Head of caudate nucleus (tissue), 42 donors: ENCODE measurements around the gene HEMGN.

Experiments used
- DNase-seq, 42 donors: peaks; one replicate each; pipeline versions ENCODE4 v3.0.0 to v3.0.0-alpha.2; 2020 to 2021; ENCODE audit warnings: mixed read lengths in 7 of 42
- intact Hi-C: fragments of 100-400 bp; cut with DNase I; formaldehyde crosslinking; loops from one replicate; pipeline ENCODE4 v1.15.0; 2022

The HEMGN gene

GRCh38 chr9:97907632-97908031, 30.3 kb downstream of the HEMGN start:
- DNase-seq: no peak
- intact Hi-C loops: no loop called here

DNA sequence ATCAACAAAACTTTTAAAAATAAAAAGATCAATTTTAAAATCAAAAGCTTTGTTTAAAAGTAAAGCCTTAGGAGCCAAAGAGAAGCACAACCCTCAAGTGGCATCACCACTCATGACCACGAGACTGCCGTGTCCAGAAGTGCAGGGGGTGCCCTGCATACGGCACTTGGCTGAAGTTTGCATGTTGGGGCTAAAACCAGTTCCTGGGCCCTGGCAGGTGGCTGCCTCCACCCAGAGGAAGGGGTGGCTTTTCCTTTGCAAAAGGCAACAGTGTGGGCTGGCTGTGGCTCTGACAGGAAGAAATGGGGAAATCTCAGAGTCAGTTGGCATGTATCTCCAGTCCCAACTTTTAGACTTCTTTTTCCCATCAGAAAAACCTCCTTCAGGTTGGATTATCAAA, 30.9 kb downstream of the HEMGN start:
- DNase-seq: peak in 5 of 42 donors; percentile 12 to 25 (median 23)

GRCh38 chr9:97906236-97906831, 31.6 kb downstream of the HEMGN start:
- intact Hi-C loops: no loop called here
- DNase-seq: peak in 23 of 42 donors; percentile 21 to 74 (median 37)

More for the DNA sequence above, 30.9 kb downstream of the HEMGN start:
- intact Hi-C loops: no loop called here

- DNase-seq: peak in 6 of 42 donors; percentile 17 to 63 (median 43)
- intact Hi-C loops: no loop called here
Observed at GRCh38 chr9:97905228-97905627, 32.7 kb downstream of the HEMGN start.

GRCh38 chr9:97904725-97905124, 33.2 kb downstream of the HEMGN start:
- intact Hi-C loops: loop anchor here (5.0 kb wide), 1 partner anchor 192 kb away; no protein-coding TSS in a partner anchor
- DNase-seq: no peak

GRCh38 chr9:97903177-97903576, 34.8 kb downstream of the HEMGN start:
- intact Hi-C loops: loop anchor here (5.0 kb wide), 1 partner anchor 191 kb away; no protein-coding TSS in a partner anchor
- DNase-seq: no peak

GRCh38 chr9:97900738-97901565, 37.0 kb downstream of the HEMGN start:
- intact Hi-C loops: loop anchor here (5.0 kb wide), 1 partner anchor 189 kb away; no protein-coding TSS in a partner anchor
- peak in 13 of 42 donors; percentile 26 to 74 (median 35) for DNase-seq

GRCh38 chr9:97900103-97900737, 37.8 kb downstream of the HEMGN start:
- intact Hi-C loops: loop anchor here (5.0 kb wide), 1 partner anchor 188 kb away; no protein-coding TSS in a partner anchor
- no peak for DNase-seq

DNA sequence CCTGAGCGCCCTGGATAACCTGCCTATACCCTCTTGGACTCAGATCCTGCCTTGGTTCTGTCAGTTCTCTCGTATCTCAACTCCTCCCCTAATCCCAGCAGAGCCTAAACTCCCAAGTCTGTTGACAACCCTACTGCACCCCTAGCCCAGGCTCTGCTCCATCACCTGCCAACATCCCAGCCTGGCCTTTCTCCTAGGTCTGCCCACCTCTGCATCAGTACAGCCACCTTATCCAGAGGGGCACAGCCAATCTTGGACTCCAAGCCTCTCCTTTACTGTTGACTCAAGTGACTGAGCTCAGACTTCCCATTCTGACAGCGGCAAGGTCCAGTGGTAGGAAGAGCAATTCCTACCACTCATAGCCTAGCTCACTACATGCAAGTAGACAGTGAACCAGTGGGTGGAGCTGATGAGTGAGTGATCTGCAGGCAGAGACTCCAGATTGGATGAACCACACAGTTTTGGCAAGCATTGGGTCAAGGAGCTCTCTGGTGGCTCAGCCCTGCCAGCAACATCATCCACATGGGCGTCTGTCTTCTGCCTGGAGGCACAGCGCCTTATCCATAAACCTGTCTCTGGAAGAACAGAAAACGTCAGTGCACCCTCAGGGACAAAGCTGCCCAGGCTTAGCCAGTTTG, 42.2 kb downstream of the HEMGN start:
- DNase-seq: no peak

DNA sequence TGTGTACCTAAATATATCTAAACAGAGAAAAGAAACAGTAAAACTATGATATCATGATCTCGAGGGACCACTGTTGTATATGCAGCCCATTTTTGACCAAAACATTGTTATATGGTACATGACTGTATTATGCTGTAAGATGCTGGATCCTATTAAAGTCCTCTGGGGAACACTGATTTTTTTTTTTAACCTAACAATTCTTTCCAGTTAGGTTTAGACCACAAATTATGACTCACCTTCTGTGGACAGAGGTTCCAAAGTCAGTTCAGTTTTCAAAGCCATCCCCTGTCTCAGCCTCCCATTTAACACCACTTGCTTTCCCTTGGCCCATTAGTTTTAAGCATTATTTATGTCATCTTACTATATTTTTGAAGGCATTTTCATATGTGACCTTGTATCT, 42.8 kb downstream of the HEMGN start:
- no peak for DNase-seq
- intact Hi-C loops: no loop called here

More for the DNA sequence above, 42.2 kb downstream of the HEMGN start:
- intact Hi-C loops: no loop called here

- intact Hi-C loops: no loop called here
- DNase-seq: no peak
Observed at GRCh38 chr9:97892421-97892820, 45.6 kb downstream of the HEMGN start.

DNA sequence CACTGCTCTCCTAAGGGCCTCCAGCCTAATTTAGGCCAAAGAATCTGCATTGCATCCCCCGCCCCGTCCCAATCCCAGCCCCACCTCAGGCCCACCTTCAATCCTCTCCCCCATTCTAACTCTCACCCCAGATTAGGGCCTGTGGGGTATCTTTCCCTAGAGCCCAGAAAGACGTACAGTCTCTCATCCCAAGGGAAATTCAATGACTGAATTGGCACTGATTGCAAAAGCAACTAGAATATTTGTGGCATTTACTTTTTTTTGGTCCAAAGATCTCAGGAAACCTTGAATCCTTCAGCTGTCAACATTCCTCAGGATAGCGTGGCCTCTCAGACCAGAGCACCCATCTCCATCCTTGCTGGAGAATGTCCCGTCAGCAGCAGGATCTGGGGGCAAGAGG, 46.2 kb downstream of the HEMGN start:
- intact Hi-C loops: no loop called here
- no peak for DNase-seq

DNA sequence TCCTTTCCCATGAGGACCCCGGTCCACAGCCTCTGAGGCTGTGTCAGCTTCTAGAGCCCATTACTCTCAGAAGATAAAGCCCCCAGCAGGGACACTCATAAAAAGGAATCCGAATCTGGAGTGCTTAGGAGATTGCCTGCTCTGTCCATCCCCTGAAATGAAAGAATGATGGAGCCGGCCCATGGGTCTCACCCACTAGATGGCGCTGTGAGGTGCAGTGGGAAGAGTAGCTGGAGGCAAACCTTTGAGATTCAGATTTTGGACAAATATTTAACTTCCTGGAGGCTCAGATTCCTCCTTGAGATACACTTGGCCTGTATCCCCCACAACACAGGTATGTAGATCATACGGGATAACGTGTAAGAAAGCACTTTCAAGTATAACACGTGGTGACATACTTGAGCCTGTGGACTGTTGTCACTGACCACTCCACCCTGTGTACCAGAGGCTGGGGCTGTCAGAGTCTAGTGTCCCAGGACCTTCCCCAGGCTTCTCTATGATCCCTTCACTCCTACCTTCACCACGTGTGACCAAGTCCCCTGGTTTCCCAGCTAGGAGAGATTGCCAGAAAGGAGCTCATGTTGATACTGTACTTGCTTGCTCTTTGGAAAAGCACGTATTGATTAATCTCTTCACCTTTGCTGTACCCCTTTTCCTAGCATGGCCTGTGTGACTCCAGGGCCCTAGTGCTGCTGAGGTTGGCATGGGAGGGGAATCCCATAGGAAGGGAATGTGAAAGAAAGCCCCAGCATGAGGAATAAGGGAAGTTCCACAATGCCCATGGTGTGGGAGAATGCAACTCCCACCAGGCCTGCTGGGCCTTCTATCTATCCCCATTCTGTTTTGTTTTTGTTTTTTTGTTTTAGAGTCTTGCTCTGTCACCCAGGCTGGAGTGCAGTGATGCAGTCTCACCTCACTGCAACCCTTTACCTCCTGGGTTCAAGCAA, 47.8 kb downstream of the HEMGN start:
- DNase-seq: peak in 12 of 42 donors; percentile 21 to 66 (median 37)
- intact Hi-C loops: no loop called here

GRCh38 chr9:97880336-97880735, 57.6 kb downstream of the HEMGN start:
- DNase-seq: no peak
- intact Hi-C loops: no loop called here
